SJCRH30 (cell line): Measurements from ENCODE around the gene AHDC1. TPM values are rescaled to one million over a fixed set of nuclear protein-coding genes. Genes with fewer than 3 reads are reported as not detected.

Source experiments
- DNase-seq, 2 experiments: peaks; one replicate each; pipeline ENCODE4 v3.0.0-alpha.2; 2015 to 2020
- H3K27ac ChIP-seq: fragments of 250-450 bp; sonication (Bioruptor Pico); 2 replicates; pipeline ENCODE4 v1.5.1; 2020; ENCODE audit warnings: mild to moderate bottlenecking, moderate library complexity
- H3K27me3 ChIP-seq: fragments of 250-450 bp; sonication (Bioruptor Pico); 2 replicates; pipeline ENCODE4 v1.5.1; 2020; ENCODE audit warnings: mild to moderate bottlenecking, moderate library complexity
- H3K36me3 ChIP-seq: fragments of 250-450 bp; sonication (Bioruptor Pico); 2 replicates; pipeline ENCODE4 v1.5.1; 2020; ENCODE audit warnings: mild to moderate bottlenecking, moderate library complexity
- H3K4me1 ChIP-seq: fragments of 250-450 bp; sonication (Bioruptor Pico); 2 replicates; pipeline ENCODE4 v1.5.1; 2020; ENCODE audit warnings: mild to moderate bottlenecking, moderate library complexity
- H3K4me3 ChIP-seq: fragments of 250-450 bp; sonication (Bioruptor Pico); 2 replicates; pipeline ENCODE4 v1.5.1; 2020; ENCODE audit warnings: mild to moderate bottlenecking, moderate library complexity
- H3K9me3 ChIP-seq: fragments of 250-450 bp; sonication (Bioruptor Pico); replicated peaks from 2 replicates; pipeline ENCODE4 v1.5.1; 2020; ENCODE audit warnings: mild to moderate bottlenecking, moderate library complexity
- total RNA-seq: library from RNA; depleted of rRNA; stranded (reverse); fragments of >200 nt; shearing (Covaris generic); gene quantifications from 2 replicates; pipeline ENCODE4 v1.2.3, GENCODE V29; 2014; rRNA removed

AHDC1 gene
- total RNA-seq, 1 experiment from 2014 or later: 30.6 TPM

DNA sequence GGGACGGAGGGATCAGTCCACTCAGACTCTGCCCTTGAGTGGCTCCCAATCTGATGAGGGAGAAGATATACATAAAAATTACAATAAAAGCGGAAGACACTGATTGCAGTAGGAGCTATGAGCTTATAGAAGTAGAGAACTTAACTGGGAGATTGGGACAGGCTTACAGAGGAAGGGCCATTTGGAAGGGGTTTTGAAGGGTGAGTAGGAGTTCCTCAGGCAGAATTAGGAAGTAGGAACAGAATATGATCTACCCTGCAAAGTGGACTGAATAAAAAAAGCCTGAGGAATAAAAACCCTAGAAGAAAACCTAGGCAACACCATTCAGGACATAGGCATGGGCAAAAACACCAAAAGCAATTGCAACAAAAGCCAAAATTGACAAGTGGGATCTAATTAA is 104.8 kb downstream of the AHDC1 start:
- H3K4me1 ChIP-seq: peaks cover 8% of the 10 kb centered on the region
- no peak overlapping the region for H3K27ac ChIP-seq
- no peak overlapping the region for H3K4me3 ChIP-seq
- DNase-seq: no peak
- H3K36me3 ChIP-seq: no peaks in the 10 kb centered on the region
- H3K27me3 ChIP-seq: no peaks in the 10 kb centered on the region
- H3K9me3 ChIP-seq: no peaks in the 10 kb centered on the region

DNA sequence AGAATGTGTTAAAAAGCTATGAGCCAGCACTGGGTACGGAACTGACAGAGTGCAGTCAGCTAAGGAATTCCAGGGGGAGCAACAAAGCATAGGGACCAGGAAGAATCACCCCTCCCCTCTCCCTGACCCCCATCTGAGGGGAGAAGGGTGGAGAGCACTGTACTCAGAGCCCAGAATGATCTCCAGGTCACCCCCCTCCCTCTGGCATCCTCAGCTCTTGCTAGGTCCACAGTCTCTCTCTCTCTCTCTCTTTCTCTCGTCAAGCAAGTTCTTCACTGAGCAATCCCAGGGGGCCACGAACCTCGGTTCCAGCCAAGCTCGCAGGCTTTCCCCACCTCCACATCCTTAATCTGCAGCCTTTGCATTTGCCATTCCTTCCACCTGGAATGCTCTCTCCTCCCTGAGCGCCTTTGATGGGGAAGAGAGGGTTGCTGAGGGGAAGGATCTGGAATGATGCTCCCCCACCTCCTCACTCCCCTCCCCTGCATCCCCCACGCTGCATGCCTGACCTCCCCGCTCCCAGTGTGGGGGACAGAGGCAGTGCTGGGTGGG is 107.3 kb downstream of the AHDC1 start:
- Histone ChIP-seq H3K4me1 (no peaks in the 10 kb centered on the region), H3K36me3 (no peaks in the 10 kb centered on the region), H3K4me3 (peak overlapping the region; percentile 34)

DNA sequence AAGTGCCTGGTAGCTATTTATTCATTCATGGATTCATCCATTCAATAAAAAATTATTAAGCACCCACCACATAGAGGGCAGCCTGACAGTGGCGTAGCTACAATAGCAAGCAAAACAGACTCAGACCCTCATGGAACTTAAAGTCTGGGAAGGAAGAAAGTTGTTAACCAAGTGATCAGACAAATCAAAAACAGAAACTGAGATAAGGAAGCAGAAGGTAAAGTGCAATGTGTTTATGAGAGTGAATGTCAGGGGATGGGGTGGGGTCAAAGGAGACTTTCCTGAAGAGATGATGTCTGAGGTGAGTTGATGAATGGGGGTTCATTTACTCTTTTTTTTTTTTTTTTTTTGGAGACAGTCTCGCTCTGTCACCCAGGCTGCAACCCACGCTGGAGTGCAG is 111.1 kb downstream of the AHDC1 start:
- no peaks in the 10 kb centered on the region for H3K36me3 ChIP-seq
- no peak overlapping the region for H3K27ac ChIP-seq

More for the DNA sequence above, 107.3 kb downstream of the AHDC1 start:
- H3K27me3 ChIP-seq: no peaks in the 10 kb centered on the region
- DNase-seq: peak; percentile 39 to 57
- no peaks in the 10 kb centered on the region for H3K9me3 ChIP-seq
- no peak overlapping the region for H3K27ac ChIP-seq

DNA sequence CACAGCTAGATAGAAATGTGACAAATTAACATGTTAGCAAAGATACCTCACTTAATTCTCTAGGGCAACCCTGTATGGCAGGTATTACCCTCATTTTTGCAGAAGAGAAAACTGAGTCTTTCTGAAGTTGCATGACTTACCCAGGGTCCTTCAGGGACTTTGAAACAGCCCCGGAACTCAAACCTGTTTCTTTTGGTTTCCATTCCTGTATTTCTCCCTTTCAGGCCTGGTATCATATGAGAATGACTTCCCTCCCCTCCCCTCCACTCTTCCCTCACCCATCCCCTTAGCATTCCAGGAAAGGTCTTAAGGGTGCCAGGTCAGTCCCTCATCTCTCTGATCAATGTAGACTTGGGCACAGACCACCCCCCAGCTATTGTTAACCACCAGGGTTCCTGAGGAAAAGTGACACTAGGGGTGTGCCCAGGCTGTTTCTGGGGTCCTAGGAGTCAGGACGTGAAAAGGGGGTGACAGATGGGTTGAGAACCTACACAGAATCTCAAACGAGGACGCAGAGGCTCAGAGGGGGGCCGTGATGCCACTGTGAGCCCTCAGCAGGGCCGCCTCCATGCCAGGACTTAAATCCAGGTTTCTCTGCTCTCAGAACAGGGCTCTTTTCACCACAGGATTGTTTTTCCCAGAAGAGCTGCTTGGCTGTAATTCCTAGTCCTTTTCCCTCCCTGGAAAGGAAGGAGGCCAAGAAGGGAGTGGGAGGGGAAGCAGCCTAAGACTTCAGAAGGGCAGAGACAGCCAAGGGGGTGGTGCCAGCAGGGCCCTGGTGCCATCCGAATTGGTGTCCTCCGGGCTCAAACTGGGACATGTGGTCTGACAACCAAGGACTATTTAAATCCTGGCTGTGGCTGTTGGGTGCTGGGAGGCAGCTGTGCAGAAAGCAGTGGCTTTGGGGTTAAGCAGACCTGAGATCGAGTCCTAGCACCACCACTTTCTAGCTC is 111.9 kb downstream of the AHDC1 start:
- Histone ChIP-seq H3K36me3 (no peaks in the 10 kb centered on the region), H3K27ac (no peak overlapping the region), H3K9me3 (no peaks in the 10 kb centered on the region), H3K27me3 (no peaks in the 10 kb centered on the region), H3K4me3 (no peak overlapping the region), H3K4me1 (peaks cover 10% of the 10 kb centered on the region; the same call in 1 of the 2 replicates)
- peak in 1 of 2 experiments; percentile 40 for DNase-seq

More for the DNA sequence above, 111.1 kb downstream of the AHDC1 start:
- no peak for DNase-seq
- Histone ChIP-seq H3K4me1 (peaks cover 9% of the 10 kb centered on the region; the same call in 1 of the 2 replicates), H3K9me3 (no peaks in the 10 kb centered on the region), H3K4me3 (no peak overlapping the region), H3K27me3 (no peaks in the 10 kb centered on the region)

DNA sequence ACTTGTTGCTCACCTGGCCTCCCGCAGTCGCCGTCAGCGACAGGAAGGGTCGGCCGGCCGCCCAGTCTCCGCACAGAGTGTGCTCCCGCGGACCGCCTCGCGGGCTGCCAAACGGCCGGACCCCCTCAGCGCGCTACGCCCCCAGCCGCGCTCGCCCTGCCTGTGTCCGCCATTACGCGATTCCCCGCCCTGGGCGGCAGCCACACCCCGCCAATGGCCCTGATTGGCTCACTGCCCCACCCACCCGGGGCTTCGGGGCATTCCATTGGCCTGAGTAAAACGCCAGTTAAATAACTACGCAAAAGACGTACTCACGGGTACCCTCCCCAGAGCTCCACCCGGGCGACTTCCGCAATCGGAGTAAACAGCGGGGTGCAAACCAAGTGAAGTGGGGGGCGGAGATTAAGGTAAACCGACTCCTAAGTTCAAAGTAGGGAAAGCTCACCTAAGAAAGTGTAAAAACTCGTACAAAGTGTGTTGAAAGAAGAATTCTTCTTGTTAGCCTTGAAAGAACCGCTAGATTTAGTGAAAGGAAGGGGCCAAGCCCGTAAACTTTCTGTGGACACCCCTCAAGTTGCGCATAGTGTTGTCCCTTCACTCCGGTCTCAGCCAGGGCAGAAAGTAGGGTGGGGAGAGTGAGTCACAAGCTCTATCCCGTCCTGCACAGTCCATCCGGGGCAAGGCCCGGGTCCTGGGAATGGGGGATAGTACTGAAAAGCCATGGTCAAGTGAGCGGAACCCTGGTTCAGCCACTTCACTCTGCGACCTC is 113.8 kb downstream of the AHDC1 start, which contains the start of gene WASF2:
Gene WASF2, minus strand, starts transcription at position 195 of the 769 bp plus-strand sequence. CDS start 61,277 bp downstream, outside the sequence.
- peak; percentile 99 for DNase-seq
- peak within 1 kb of the TSS; percentile 98 for H3K27ac ChIP-seq
- H3K4me3 ChIP-seq: peak within 1 kb of the TSS; percentile 90
- H3K36me3 ChIP-seq: no peaks in the 10 kb centered on the region
- no peaks in the 10 kb centered on the region for H3K9me3 ChIP-seq
- H3K4me1 ChIP-seq: peaks cover 10% of the 10 kb centered on the region; the same call in 1 of the 2 replicates
- no peaks in the 10 kb centered on the region for H3K27me3 ChIP-seq

DNA sequence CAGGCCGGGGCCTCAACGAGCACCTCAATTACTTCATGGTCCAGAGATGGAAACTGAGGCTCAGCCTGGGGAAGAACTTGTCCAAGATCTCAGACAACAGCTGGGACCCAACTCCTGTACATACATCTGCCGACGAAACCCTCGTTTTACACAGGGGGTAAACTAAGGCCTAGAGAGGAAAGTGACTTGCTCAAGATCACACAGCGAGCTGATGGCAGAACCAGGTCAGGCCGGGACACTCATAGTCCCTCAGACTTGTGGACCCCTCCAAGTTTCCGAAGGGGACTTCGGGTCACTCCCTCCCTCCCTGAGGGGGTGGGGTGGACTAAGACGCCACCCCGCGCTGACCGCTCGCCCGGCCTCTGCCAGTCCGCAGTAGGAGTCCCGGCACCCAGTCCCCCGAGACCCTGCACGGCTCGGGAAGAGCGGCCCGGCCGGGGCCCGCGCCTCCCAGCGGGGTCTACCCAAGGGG is 114.4 kb downstream of the AHDC1 start:
- H3K27me3 ChIP-seq: no peaks in the 10 kb centered on the region
- peaks cover under 1% of the 10 kb centered on the region; the same call in 1 of the 2 replicates for H3K36me3 ChIP-seq
- DNase-seq: peak in 1 of 2 experiments; percentile 59
- peaks cover 10% of the 10 kb centered on the region; the same call in 1 of the 2 replicates for H3K4me1 ChIP-seq
- peak overlapping the region; percentile 98 for H3K27ac ChIP-seq
- H3K4me3 ChIP-seq: peak overlapping the region; percentile 90
- no peaks in the 10 kb centered on the region for H3K9me3 ChIP-seq

DNA sequence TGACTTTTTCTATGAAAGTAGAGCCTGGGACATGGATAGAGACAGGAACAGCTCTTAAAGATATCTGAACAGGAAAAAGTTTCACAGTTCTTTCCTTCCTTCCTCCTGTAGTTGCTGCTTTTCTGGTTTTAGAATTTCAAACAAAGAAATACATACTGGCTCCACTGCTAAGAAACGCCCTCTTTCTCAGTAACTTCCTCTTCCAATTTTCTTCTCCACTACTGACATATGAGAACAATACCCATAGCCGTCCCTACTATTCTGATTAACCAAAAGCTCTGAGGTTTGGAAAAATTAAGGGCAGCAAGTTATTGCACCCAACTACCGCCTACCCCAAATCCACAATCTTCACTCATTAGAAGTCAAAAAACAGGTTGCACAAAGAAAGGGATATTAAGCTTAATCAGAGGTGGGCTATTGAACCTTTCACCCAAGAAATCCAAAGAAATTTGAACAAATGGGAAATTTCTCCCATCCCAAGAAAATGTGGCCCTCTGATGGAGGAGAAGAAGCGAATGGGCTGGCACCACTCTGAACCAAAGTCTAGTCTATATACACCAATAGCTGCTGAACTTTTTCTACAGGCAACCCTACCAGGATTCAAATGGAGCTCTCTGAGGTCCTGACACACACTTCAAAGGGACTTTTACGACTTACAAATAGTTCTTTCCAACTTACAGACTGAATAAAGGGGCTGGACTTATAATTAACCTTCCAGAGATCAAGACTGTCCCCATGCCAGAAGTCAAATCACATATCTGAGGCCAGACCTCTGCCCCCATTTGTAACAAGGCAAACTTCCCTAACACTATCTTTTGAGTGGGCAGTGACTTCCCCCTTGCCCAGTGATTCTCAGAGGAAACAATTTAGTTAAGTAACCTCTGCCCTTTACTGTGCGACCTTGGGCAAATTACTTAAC is 115.7 kb downstream of the AHDC1 start:
- Histone ChIP-seq H3K27me3 (no peaks in the 10 kb centered on the region), H3K4me3 (peak overlapping the region; percentile 90), H3K9me3 (no peaks in the 10 kb centered on the region), H3K4me1 (peaks cover 10% of the 10 kb centered on the region; the same call in 1 of the 2 replicates), H3K36me3 (peaks cover 9% of the 10 kb centered on the region; the same call in 1 of the 2 replicates), H3K27ac (peak overlapping the region; percentile 0; the same call in 1 of the 2 replicates)
- peak in 1 of 2 experiments; percentile 54 for DNase-seq

DNA sequence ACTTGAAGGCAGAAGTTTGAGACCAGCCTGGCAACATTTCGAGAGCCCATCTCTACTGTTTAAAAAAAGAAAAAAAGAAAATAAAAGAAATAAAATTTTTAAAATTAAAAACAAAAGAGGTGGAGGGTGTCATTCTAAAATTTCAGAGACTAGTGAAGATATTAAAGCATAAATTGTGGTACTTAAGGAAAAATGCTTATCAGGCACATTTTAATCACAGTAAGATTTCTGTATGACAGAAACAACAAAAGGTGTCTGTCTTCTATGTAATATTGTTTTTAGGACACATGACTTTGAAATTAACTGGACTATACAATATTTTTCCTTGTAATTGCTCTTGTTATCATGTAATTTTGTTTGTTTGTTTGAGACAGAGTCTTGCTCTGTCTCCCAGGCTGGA is 118.6 kb downstream of the AHDC1 start:
- Histone ChIP-seq H3K9me3 (peaks cover 4% of the 10 kb centered on the region; the same call in 1 of the 2 replicates), H3K27me3 (no peaks in the 10 kb centered on the region), H3K4me1 (peaks cover 10% of the 10 kb centered on the region; the same call in 1 of the 2 replicates), H3K4me3 (no peak overlapping the region), H3K27ac (no peak overlapping the region), H3K36me3 (peaks cover 19% of the 10 kb centered on the region)
- DNase-seq: no peak

Other genes with a start within 250 kb of the AHDC1 start
- 8.2 and 10.0 TPM in 2 replicates for gene MAP3K6, start 237.2 kb downstream of the AHDC1 start, total RNA-seq
- not detected in 2 replicates for gene FCN3, start 229.3 kb downstream of the AHDC1 start, total RNA-seq
- gene CD164L2, start 220.8 kb downstream of the AHDC1 start, total RNA-seq: not detected in 2 replicates
- 8.3 TPM in 2 replicates for gene GPR3, start 211.5 kb downstream of the AHDC1 start, total RNA-seq
- 38.2 and 43.6 TPM in 2 replicates for gene WASF2, start 114.0 kb downstream of the AHDC1 start, total RNA-seq
- gene FGR, start 31.0 kb upstream of the AHDC1 start, total RNA-seq: not detected in 2 replicates
- 5.8 and 6.8 TPM in 2 replicates for gene IFI6, start 68.0 kb upstream of the AHDC1 start, total RNA-seq
- gene FAM76A, start 121.8 kb upstream of the AHDC1 start, total RNA-seq: 8.4 and 13.0 TPM in 2 replicates
- gene STX12, start 169.1 kb upstream of the AHDC1 start, total RNA-seq: 28.1 and 30.9 TPM in 2 replicates
- gene PPP1R8, start 226.6 kb upstream of the AHDC1 start, total RNA-seq: 81.7 and 84.5 TPM in 2 replicates